NOMO-1 (cell line): Measurements from ENCODE around the gene HIVEP1.
"Not testable (repeated sequence)": the region's sequence is repeated elsewhere in the genome, so short reads cannot be mapped to it uniquely, and the experiment has no call there.

Experiments used
- DNase-seq, 2 experiments: peaks; one replicate each; lab custom pipeline; 2025; ENCODE audit not compliant: unreplicated experiment in 2 of 2; lab: John Stamatoyannopoulos, UW

HIVEP1 gene

DNA sequence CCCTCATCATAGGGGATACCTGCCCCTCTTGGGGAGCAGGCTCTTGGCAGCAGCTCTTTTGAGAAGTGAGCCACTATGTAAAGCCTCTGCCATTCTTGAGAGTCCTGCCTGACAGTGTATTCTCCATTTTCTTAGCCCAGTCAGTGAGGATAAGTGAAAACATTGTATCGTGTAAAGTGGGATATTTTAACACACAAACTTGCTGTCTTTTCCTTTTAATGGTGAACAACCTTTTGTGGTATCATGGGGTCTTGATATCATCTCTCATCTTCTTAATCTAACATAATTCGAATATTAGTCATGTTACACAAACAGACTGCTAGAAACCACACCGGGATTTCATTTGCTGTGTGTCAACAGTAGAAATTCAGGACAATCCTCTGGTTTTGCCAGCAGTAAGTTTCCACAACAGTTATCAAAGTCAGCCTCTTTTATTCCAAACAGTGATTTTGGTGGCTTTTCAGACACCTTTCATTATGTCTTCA lies 136.2 kb downstream of the HIVEP1 start:
- DNase-seq: no peak

DNA sequence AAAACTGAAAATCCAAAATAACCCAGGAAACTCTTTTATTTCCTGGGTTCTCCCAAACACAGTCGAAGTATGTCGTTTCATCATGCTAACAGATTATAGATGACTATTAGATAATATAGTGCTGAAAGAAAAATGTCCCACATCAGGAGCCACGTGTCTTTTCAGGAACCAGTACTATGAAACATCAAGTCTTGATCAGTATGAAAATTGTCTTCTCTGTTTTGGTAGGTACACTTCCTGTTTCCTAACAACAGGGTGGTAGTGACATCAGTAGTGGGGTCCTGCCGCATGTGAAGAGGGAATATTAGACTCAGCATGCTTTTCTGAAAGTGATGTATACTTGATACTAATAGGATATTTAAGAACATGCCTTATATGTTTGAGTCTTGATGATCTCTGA lies 136.7 kb downstream of the HIVEP1 start:
- DNase-seq: no peak

DNA sequence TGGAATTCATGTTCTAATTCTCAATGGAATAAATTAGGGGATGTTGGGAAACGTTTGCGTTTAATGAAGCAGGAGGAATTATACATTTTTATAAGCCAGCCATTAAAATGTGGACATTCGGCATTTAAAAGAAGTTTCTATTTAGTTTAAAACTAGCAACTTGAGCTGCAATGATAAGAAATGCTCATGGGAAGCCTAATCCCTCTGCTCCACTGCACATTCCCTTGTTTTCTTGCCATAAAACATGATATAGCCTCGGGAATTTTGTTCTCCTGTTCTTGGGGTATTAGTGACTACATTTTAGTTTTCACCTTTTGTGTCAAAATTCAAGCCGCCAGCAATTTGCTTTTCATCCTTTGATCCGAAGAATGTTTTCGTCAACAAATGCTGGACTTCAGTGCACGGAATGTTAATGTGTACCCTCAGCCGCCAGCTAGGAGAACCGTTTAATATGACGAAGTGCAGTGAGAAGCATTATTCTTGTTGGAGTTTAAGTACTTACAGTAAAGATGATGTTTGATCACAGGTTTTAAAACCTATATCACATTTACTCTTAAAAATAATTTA lies 137.9 kb downstream of the HIVEP1 start:
- no peak for DNase-seq

DNA sequence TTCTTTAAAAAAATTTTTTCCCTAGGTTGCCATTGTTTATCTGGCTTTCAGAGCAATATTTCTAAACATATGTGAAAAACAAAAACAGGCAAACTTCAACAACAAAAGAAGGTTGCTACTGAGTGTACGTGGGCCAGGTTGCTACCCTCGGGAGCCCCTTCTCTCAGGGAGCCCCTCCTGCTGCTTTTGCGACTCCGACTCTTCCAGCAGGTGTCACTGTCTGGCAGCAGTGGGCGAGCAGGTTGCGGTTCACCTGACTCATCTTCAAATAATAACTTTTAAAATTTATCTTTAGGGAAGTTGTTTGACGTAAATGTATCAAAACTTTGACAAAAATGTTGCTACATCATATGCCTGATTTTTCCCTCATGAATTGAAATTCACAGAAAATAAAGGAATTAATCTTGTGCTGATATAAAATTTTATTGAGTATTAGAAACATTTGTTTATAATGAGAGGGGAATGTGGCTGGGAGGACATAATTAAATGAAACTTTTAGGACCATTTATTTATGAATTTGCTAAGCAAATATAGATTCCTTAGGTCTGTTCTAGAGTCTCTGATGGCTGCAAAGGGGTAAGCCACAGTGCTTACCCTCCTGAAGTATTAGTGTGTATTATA lies 138.8 kb downstream of the HIVEP1 start:
- DNase-seq: peak in 1 of 2 experiments; percentile 62

DNA sequence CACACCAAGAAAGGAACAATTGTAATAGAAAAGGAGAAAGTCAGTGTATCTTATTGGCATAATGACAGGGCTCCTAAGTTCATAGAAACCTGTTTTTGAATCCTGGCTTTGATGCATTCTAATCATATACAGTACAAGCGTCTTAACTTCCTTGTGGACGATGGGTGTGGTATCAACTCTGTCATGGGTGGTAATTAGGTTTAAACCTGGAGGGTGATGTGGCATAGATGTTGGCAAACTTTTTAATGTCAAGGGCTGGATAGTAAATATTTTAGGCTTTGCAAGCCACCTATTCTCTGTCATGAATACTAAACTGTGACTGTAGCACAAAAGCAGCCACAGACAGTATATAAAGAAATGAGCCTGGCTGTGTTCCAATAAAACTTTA lies 139.3 kb downstream of the HIVEP1 start:
- DNase-seq: no peak

DNA sequence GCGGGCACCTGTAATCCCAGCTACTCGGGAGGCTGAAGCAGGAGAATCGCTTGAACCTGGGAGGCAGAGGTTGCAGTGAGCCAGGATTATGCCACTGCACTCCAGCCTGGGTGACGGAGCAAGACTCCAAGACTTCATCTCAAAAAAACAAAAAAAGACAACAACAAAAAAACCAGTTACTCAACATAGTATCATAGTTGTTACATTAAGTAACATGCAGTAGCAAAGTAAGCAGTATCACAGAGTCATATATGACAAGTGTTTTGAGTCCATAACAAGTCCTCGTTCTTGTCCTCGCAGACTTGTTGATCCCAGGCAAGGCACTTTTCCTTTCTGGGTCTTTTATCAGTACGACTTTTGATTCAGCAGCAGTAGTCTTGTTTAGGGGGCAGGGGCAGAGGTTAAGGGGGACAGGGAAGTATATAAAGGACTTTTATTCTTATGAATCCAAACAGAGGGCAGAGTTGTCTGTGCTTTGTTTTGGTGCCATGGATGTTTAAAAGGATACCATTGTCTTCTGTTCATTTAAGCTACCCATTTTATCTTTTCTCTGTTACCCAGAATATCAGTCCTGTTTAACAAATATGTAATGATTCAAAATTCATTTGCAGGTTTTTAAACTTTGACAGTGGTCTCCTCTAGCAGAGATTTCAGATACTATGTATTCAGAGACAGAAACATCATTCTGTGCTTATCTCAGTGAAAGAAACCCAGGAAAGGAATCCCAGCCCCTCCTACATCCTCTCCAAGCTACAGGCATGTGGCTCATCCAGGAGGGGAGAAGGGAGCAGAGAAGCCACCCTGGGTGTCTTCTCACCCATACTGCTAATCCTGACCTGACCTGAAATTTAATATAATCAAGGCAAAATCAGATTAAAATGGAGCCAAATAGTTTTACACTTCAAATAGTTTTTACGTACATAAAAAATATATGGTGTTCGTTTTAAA lies 140.2 kb downstream of the HIVEP1 start:
- no peak for DNase-seq

DNA sequence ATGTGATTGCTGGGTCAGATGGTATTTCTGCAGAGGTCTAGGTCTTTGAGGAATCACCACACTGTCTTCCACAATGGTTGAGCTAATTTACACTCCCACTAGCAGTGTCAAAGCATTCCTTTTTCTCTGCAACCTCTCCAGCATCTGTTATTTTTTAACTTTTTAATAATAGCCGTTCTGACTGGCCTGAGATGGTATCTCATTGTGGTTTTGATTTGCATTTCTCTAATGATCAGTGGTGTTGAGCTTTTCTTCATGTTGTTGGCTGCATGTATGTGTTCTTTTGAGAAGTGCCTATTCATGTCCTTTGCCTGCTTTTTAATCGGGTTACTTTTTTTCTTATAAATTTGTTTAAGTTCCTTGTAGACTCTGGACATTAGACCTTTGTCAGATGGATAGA lies 143.7 kb downstream of the HIVEP1 start:
- DNase-seq: not testable (repeated sequence)

DNA sequence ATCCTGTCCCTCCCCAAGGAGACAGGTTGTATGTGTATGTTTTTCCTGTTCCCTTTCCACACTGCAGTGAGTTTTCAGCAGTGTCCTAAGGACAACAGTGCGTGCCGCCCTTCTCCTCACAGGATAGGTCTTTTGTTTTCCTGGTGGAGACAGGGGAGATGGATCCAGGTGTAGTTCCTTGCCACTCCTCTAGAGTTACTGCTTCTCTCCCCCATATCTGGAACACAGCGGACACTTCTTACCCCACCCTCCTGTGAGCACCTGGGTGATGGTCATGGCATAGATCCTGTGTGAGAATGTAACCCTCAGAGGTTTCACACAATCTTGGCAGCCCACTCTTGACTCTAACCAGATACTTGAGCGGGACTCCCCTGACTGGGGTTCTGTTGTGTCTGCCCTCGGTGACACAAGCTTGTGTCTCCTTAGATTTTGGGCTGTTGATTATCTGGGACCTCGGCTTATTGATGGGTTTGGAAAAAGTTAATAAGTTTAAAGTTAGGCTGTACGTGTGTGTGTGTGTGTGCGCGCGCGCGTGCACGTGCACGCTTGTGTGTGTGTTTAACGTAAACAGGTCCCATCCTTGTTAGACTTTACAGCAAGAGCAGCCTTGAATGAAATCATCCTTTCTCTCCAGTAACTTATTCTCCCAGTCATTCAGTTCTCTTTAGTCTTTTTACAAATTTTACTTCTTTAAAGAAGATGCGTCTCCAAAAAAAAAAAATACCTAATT lies 146.7 kb downstream of the HIVEP1 start:
- no peak for DNase-seq

DNA sequence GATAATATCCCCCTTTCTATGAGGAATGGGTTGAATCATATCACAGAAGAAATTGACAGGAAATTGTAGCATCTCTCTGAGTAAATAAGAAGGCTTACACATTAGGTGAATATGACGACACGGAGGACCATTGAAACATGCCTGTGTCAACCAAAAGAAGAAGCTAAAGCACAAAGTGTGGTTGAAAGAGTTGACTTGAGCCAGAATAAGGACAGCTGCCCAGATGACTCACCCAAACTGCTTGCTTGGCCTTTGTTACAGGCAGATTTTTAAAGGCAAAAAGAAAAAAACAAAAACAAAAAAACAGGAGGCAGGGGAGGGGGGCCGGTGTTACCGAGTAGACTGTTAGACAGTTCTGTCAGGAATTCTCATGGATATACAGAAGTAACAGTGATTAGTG lies 148.2 kb downstream of the HIVEP1 start:
- peak; percentile 29 to 54 for DNase-seq

DNA sequence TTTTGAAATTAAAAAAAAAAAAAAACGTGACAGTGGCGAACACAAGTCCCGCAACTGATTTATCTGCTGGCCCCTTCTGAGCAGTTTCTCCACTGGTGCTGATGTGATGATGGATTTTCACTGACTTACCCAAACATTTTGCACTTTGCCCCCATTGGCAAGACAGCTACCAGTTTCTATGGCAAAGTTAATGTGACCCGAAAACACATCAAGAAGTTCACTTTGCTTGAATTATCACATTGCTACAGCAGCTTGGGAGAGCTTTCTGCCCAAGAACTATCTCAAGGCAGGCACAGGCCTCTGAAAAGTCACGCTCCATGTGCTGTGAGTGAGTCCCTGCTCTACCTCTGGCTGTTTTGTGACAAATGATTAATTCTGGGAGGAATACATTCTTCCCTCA lies 150.1 kb downstream of the HIVEP1 start:
- DNase-seq: no peak

DNA sequence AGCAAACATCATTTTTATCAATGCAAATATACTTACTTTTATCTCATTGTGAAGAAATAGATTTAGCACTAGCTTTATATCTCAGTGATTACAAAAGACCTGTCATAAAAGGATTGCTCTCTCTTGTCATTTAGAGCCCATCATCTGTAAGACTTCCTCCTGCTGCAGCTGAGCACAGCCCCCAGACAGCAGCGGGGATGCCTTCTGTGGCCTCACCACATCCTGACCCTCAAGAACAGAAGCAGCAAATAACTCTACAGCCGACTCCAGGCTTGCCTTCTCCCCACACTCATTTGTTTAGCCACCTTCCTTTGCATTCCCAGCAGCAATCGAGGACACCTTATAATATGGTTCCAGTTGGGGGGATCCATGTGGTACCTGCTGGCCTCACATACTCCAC lies 151.0 kb downstream of the HIVEP1 start:
- DNase-seq: peak; percentile 69 to 78

DNA sequence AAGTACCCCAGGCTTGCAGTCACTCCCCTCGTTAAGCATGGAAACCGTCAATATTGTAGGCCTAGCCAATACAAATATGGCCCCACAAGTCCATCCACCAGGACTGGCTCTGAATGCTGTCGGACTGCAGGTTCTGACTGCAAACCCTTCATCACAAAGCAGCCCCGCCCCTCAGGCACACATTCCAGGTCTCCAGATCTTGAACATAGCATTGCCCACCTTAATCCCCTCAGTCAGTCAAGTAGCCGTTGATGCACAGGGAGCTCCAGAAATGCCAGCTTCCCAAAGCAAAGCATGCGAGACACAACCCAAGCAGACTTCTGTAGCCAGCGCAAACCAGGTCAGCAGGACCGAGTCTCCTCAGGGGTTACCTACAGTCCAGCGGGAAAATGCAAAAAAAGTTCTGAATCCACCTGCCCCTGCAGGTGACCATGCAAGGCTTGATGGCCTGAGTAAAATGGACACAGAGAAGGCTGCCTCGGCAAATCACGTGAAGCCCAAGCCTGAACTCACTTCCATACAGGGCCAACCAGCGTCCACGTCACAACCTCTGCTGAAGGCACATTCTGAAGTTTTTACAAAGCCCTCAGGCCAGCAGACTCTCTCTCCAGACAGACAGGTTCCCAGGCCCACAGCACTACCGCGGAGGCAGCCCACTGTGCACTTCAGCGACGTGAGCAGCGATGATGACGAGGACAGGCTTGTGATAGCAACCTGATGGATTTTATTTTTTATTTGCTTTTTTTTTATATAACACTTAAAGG lies 151.8 kb downstream of the HIVEP1 start:
- no peak for DNase-seq

DNA sequence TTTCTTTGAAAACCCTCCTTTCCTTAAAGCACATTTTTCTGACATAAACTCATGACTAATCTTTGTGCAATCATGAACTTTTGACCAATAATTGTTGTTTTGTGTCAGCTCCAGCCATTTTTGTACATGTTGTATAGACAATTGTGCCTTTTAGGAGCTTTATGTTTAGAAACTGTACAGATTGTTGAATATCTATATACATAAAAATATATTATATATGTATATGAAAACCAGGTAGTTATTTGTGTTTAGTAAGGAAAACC lies 152.3 kb downstream of the HIVEP1 start:
- no peak for DNase-seq

DNA sequence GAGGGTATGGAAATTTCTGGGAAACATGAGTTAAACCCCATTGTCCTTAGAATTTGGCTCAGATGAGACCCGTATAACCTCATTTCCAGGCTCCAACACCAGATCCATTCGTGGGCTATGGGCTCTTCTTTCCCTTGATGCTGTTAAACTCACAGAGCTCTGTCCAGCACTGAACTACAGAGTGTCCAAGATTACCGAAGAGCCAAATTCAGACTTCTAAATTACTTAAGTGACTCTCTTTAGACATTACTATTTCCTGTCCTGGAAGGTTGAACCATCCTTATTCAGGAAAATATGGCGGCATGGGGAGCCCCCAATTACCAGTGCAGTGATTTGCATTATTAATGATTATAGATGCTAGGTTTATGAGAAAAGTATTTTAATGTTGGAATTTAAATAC lies 153.2 kb downstream of the HIVEP1 start:
- DNase-seq: no peak

DNA sequence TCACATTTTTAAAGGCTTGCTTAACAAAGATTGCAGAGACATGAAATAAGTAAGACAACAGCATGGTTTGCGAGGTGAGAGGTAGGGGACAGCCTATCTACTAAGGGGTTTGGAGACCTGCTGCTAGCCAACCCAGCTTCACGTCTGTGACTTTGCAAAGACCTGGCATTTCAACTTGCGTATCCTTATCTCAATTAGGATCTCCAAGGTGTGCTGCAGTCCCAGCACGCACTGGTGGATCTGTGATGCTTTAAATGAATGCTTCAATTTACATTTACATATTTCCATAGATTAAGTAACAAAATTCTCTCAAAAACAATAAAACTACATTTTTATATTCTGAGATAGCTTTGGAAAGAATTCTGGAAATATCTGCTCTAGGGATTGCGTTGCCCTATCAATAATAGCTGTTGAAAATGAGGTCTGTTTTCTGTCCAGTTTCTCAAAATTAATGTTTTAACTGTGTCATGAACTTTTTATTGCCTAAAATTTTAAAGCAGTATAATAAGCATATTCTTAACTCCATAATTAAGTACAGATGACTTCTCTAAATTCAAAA lies 153.7 kb downstream of the HIVEP1 start:
- no peak for DNase-seq

DNA sequence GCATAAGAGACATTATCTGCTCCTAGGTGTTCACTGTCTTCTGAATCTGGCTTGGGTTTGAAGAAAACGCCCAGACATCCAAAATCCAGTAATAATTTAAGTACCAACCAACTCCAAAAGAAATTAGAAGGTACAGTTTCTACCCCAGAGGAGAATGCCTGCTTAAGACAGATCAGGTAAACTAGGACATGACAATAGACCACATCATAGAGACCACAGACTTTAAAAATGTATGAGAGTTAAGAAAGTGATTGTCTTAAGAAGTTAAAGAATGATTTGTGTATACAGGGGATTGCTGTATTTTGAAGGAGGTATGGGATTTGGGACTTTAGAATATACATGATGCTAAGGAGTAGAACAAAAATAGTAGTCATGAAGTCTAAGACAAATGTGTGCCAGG lies 157.3 kb downstream of the HIVEP1 start:
- DNase-seq: no peak

DNA sequence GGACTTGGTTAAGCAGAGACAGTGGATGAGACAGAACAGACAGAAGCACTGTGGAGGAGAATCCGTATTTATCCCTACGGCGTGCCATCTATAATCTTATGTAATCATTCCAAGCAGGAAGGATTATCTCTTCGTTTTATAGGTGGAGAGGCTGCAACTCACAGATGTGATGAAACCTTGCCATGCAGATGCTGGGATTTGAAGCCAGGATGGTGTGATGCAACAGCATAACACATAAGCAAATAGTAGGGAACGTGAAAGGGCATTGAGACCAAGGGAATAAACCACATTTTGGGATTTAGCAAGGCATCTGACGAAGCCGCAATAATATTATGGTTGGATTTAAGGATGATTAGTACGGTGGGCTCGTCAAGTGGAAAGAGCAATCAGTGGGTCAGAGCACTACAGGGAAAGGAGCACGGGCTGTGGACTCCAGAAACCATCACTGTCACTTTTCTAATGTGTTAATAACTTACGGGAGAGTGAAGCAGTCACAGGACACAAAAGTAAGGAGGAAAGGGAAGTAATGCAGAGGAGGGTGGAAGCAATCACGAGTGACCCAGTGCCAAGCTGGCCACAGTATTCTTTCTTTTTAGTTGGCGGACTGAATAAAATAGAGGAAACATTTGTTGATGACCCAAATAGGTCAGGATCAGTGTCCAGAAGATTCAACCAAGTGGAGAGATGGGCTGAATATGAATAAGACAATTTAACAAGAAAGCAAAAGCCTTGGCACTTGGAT lies 158.4 kb downstream of the HIVEP1 start:
- no peak for DNase-seq

DNA sequence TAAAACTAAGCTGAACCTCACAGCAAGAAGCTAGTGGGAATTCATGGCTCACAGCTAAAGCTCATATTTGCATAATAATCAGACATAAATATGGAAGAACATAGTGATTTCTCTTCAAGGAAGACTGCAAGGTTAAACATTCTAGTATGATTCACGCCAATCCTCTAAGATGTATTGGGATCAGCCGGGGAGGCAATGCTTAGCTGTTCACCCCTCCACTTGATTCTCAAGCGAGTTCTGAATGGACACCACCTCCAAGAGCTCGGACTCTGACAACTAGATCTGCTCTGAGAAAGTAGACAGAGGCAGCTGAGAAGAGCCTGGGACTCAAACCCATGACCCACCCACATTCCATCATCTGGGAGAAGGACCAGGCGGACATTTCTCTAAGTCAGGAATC lies 159.6 kb downstream of the HIVEP1 start:
- no peak for DNase-seq

DNA sequence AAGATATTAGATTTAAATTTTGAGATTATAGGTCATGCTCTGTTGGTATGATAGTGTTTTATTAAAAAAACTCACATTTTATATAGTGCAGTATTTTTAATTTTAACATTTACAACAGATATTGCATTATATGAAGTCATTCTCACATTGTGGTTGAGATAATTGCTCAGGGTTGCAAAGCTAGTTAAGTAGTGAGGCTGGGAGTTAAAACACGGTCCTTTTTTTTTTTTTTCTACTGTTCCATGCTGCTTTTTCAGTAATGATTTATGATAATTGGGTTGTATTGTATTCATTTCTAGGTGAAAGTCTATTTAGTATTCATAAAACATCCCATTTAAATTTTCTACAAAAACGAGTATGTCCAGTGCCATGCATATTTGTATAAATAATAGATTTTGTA lies 160.5 kb downstream of the HIVEP1 start:
- DNase-seq: peak in 1 of 2 experiments; percentile 25

DNA sequence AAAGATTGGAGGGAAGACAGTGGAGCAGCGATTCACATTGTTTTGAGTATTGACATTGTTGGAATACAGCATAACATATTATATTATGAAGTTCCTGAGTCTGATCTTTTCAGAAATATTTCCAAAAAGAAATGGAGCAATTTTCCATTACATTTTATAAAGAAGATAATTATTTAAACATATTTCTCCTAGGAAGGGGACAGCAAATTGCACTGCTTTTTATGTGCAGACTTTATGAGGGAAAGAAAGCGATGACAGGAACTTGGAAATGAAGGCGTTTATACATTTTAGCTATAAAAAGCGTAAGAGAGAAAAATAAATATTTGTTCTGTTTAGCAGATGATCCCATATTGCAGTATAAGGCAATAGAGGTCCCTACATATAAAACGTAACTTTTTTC lies 161.1 kb downstream of the HIVEP1 start:
- DNase-seq: no peak
